Mesenchymal stem cell (in vitro differentiated cells and primary cell): ENCODE results near the gene SNF8.

Source experiments
- DNase-seq: peaks from one replicate; pipeline ENCODE4 v3.0.0-alpha.2; 2013
- H2AFZ ChIP-seq: one replicate; pipeline ENCODE4 v1.6.1; 2013; ENCODE audit warnings: low read depth, mild to moderate bottlenecking, control low read depth, inconsistent platforms, low read length, moderate library complexity
- H2AK5ac ChIP-seq: 2 replicates; pipeline ENCODE4 v1.6.1; 2013; ENCODE audit warnings: low read length, moderate library complexity, mild to moderate bottlenecking, inconsistent platforms; ENCODE audit not compliant: severe bottlenecking
- H2BK120ac ChIP-seq: one replicate; pipeline ENCODE4 v1.6.1; 2013; ENCODE audit warnings: low read depth, mild to moderate bottlenecking, inconsistent platforms, low read length, moderate library complexity
- H2BK12ac ChIP-seq, 2 experiments: one replicate each; pipeline ENCODE4 v1.6.1; 2013; ENCODE audit warnings: inconsistent platforms in 2 of 2, low read length in 2 of 2, mild to moderate bottlenecking in 2 of 2, moderate library complexity in 2 of 2, control low read depth in 1 of 2
- H2BK15ac ChIP-seq: one replicate; pipeline ENCODE4 v1.6.1; 2013; ENCODE audit warnings: mild to moderate bottlenecking, low read depth, inconsistent platforms; ENCODE audit not compliant: poor library complexity, severe bottlenecking
- H2BK5ac ChIP-seq: 2 replicates; pipeline ENCODE4 v1.6.1; 2013; ENCODE audit warnings: low read depth, mild to moderate bottlenecking, low read length, control low read depth, inconsistent platforms; ENCODE audit not compliant: poor library complexity, severe bottlenecking
- H3K14ac ChIP-seq, 2 experiments: one replicate each; pipeline ENCODE4 v1.6.1; 2013; ENCODE audit warnings: inconsistent platforms in 2 of 2, low read length in 2 of 2, control low read depth in 1 of 2, mild to moderate bottlenecking in 1 of 2, moderate library complexity in 1 of 2
- H3K18ac ChIP-seq, 2 experiments: one replicate each; pipeline ENCODE4 v1.6.1; 2013; ENCODE audit warnings: inconsistent platforms in 2 of 2, low read length in 2 of 2, control low read depth in 1 of 2, low read depth in 1 of 2, mild to moderate bottlenecking in 1 of 2
- H3K23ac ChIP-seq, 2 experiments: one replicate each; pipeline ENCODE4 v1.6.1; 2013; ENCODE audit warnings: inconsistent platforms in 2 of 2, low read length in 2 of 2, mild to moderate bottlenecking in 2 of 2, moderate library complexity in 2 of 2, control low read depth in 1 of 2
- H3K27ac ChIP-seq: 2 replicates; pipeline ENCODE4 v1.5.1; 2013; ENCODE audit warnings: mild to moderate bottlenecking, moderate library complexity, low read length, control low read depth, inconsistent platforms; ENCODE audit not compliant: poor library complexity, severe bottlenecking
- H3K27me3 ChIP-seq, 2 experiments: 2 replicates each; pipeline versions ENCODE4 v1.6.1 to v1.7.0; 2013; ENCODE audit warnings: low read length in 2 of 2, mild to moderate bottlenecking in 2 of 2, moderate library complexity in 2 of 2, control low read depth in 1 of 2, inconsistent platforms in 1 of 2; ENCODE audit not compliant: control insufficient read depth in 1 of 2, insufficient read depth in 1 of 2
- H3K36me3 ChIP-seq, 2 experiments: 2 replicates each; pipeline versions ENCODE4 v1.6.1 to v1.7.0; 2013; ENCODE audit warnings: low read length in 2 of 2, control low read depth in 1 of 2, inconsistent platforms in 1 of 2, low read depth in 1 of 2, mild to moderate bottlenecking in 1 of 2; ENCODE audit not compliant: insufficient read depth in 2 of 2, control insufficient read depth in 1 of 2
- H3K4ac ChIP-seq, 2 experiments: one replicate each; pipeline ENCODE4 v1.6.1; 2013; ENCODE audit warnings: inconsistent platforms in 2 of 2, low read length in 2 of 2, mild to moderate bottlenecking in 2 of 2, moderate library complexity in 2 of 2, control low read depth in 1 of 2, low read depth in 1 of 2
- H3K4me1 ChIP-seq: 2 replicates; pipeline ENCODE4 v1.6.1; 2013; ENCODE audit warnings: low read depth, low read length, control low read depth; ENCODE audit not compliant: control insufficient read depth, insufficient read depth
- H3K4me2 ChIP-seq: 2 replicates; pipeline ENCODE4 v1.6.1; 2013; ENCODE audit warnings: low read length, mild to moderate bottlenecking, inconsistent platforms; ENCODE audit not compliant: poor library complexity, severe bottlenecking
- H3K4me3 ChIP-seq, 2 experiments: 2 replicates each; pipeline versions ENCODE4 v1.5.1 to v1.7.0; 2013; ENCODE audit warnings: low read length in 2 of 2, mild to moderate bottlenecking in 2 of 2, control low read depth in 1 of 2, low read depth in 1 of 2; ENCODE audit not compliant: insufficient read depth in 1 of 2
- H3K79me1 ChIP-seq: replicated peaks from 2 replicates; pipeline ENCODE4 v1.6.1; 2013; ENCODE audit warnings: mild to moderate bottlenecking, control low read depth, low read length, inconsistent platforms; ENCODE audit not compliant: poor library complexity, severe bottlenecking
- H3K9ac ChIP-seq: 2 replicates; pipeline ENCODE4 v1.7.0; 2013; ENCODE audit warnings: mild to moderate bottlenecking, low read length, moderate library complexity
- H3K9me3 ChIP-seq: 2 replicates; pipeline ENCODE4 v1.7.0; 2013; ENCODE audit warnings: mild to moderate bottlenecking, low read length; ENCODE audit not compliant: control insufficient read depth
- H4K8ac ChIP-seq: one replicate; pipeline ENCODE4 v1.6.1; 2013; ENCODE audit warnings: inconsistent platforms, mild to moderate bottlenecking, low read length, moderate library complexity
- H4K91ac ChIP-seq: one replicate; pipeline ENCODE4 v1.6.1; 2013; ENCODE audit warnings: mild to moderate bottlenecking, low read length, inconsistent platforms
- WGBS: methylation state at CpG from one replicate; pipeline ENCODE4 v1.1.7; 2013; ENCODE audit warnings: mixed read lengths; 5-methylcytosine and 5-hydroxymethylcytosine counted together

The SNF8 gene

GRCh38 chr17:48929812-48930165 is 14.9 kb downstream of the SNF8 start:
- Histone ChIP-seq H2AK5ac (no peak overlapping the region), H3K79me1 (peaks cover 15% of the 10 kb centered on the region)

DNA sequence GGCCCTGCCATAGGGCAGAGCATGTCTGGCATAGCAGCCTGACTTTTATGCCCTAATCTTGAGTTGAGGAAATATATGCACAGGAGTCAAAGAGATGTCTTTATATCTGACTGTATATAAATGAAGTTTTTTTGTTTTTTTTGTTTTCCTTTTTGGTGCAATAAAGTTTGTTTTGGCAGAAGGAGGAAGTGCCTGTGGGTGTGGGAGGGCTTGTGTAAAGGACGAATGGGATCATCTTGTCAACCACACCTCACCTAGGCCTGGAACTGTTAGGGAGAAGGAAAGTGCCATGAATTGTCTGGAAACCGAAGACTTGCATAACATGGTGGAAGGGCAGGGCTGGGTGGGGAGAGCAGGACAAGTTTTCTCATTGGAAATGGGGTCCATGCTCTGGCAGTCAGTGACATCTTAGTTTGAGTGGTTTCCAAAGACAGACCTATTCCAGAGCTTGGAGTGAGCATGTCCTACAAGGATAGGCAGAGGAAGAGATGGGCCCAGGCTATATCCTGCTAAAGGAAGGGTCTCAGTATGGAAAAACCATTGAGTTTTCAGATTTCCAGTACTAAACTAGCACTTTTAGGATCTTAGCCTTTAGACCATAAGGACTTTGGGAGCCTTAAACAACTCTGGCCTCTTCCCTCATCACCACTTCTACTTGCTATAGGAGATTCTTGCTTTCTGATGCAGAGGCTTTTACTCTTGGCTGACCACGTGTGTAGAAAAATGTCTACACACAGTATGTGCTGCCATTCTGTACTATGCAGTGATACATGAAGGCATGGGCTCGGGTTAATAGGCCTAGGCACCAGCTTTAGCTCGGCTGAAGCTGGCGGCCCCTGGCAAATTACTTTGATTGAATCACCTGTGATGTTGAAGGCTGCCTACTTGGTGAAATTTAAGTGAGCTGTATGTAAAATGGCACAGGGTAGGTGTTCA is 15.5 kb downstream of the SNF8 start:
- Histone ChIP-seq H3K9me3 (no peaks in the 10 kb centered on the region), H3K4me2 (no peak overlapping the region), H2BK120ac (no peak overlapping the region), H3K14ac (no peak overlapping the region), H3K27ac (peak overlapping the region; percentile 22), H4K8ac (no peak overlapping the region), H4K91ac (no peak overlapping the region), H3K4me3 (no peak overlapping the region), H2BK5ac (no peak overlapping the region), H3K79me1 (peaks cover 15% of the 10 kb centered on the region), H3K9ac (no peak overlapping the region), H3K18ac (no peak overlapping the region), H3K4ac (no peak overlapping the region), H2AK5ac (no peak overlapping the region), H2BK12ac (no peak overlapping the region), H3K4me1 (peaks cover 4% of the 10 kb centered on the region), H2AFZ (no peak overlapping the region), H3K23ac (no peak overlapping the region), H3K36me3 (peaks cover 66 to 99% of the 10 kb centered on the region in 2 experiments), H3K27me3 (no peaks in the 10 kb centered on the region), H2BK15ac (no peak overlapping the region)
- 99% methylated on average over 5 of the region's 6 CpGs for WGBS
- no peak for DNase-seq

More at GRCh38 chr17:48929812-48930165, 14.9 kb downstream of the SNF8 start:
- Histone ChIP-seq H3K36me3 (peaks cover 68 to 99% of the 10 kb centered on the region in 2 experiments), H4K91ac (no peak overlapping the region), H2BK5ac (no peak overlapping the region), H3K23ac (no peak overlapping the region), H3K18ac (no peak overlapping the region), H3K27me3 (no peaks in the 10 kb centered on the region), H2AFZ (no peak overlapping the region), H3K4me2 (no peak overlapping the region), H3K4ac (no peak overlapping the region), H3K4me1 (peaks cover 4% of the 10 kb centered on the region), H3K27ac (peak overlapping the region; percentile 22), H3K14ac (no peak overlapping the region), H3K9ac (peak overlapping the region; percentile 21), H2BK15ac (no peak overlapping the region), H3K9me3 (no peaks in the 10 kb centered on the region), H2BK120ac (no peak overlapping the region), H2BK12ac (no peak overlapping the region), H4K8ac (no peak overlapping the region), H3K4me3 (no peak overlapping the region)
- DNase-seq = no peak
- WGBS = no CpG with 5 or more reads among the region's 1 CpG

DNA sequence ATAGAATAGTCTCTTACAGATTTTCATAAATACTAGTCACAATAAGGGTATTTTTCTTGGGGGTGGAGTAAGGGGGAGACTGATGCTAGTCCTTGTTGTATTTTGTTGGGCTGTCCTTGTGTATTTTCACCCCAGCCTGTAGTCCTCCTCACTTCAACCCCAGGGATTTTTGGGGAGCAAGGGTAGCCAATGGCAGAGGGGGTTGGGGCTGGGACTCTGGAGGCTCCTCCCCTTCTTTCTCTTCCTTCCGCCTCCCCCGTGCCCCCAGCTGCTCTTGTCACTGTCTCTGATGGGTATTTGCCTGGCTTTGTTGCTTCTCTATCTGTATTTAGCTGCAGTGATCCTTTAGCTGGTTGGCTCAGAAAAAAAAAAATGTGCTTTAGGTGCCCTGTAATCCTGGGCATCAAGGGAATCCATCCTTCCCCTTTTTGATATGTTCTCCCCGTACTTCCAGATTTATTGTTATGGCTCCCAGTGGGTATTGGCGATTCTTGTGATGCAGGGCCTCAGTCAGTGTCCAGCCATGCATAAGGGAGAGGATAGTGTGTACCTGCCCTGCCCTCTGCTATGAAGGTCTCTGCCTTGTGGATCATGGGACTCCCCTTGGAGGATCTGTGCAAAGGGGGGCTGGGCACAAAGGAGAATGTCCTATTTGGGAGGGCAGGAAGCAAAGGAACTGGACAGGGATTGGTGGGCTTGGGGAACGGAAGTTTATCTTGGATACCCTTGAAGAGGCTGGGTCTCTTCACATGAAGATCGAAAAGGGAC is 16.5 kb downstream of the SNF8 start:
- no peaks in the 10 kb centered on the region for H3K9me3 ChIP-seq
- H2BK5ac ChIP-seq = no peak overlapping the region
- no peak overlapping the region for H3K23ac ChIP-seq
- H3K4ac ChIP-seq = no peak overlapping the region
- no peak overlapping the region for H2BK15ac ChIP-seq
- H2AFZ ChIP-seq = no peak overlapping the region
- peaks cover 15% of the 10 kb centered on the region for H3K79me1 ChIP-seq
- no peak overlapping the region for H3K4me3 ChIP-seq
- WGBS = 94% methylated on average over 2 of the region's 6 CpGs
- peaks cover 69 to 98% of the 10 kb centered on the region in 2 experiments for H3K36me3 ChIP-seq
- no peak overlapping the region for H3K27ac ChIP-seq
- H3K18ac ChIP-seq = no peak overlapping the region
- H3K4me2 ChIP-seq = no peak overlapping the region
- H2BK12ac ChIP-seq = no peak overlapping the region
- no peak overlapping the region for H4K91ac ChIP-seq
- H3K9ac ChIP-seq = no peak overlapping the region
- no peaks in the 10 kb centered on the region for H3K27me3 ChIP-seq
- H3K14ac ChIP-seq = no peak overlapping the region
- H2AK5ac ChIP-seq = no peak overlapping the region
- H3K4me1 ChIP-seq = peaks cover 4% of the 10 kb centered on the region
- no peak for DNase-seq
- H2BK120ac ChIP-seq = no peak overlapping the region
- no peak overlapping the region for H4K8ac ChIP-seq

DNA sequence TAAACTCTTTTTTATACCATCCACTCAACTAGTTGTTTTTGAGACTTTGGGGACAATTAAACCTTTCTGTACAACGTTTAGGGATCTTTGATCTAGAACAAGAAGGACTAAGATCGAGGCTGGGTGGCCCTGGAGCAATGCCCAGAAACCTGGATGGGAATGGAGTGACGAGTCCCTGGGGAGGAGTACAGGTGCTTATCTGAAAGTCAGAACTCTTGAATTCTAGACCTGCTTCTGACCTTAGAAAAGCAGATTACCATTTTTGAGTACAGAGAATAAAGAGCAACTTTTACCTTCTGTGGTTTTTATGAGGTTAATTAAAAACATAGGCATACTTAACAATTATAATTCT is 18.7 kb downstream of the SNF8 start:
- Histone ChIP-seq H2BK12ac (no peak overlapping the region), H3K23ac (no peak overlapping the region), H3K4ac (no peak overlapping the region), H3K79me1 (peaks cover 26% of the 10 kb centered on the region), H3K27ac (no peak overlapping the region), H3K9me3 (no peaks in the 10 kb centered on the region), H4K91ac (no peak overlapping the region), H3K9ac (no peak overlapping the region), H3K4me1 (peaks cover 4% of the 10 kb centered on the region), H2AK5ac (no peak overlapping the region), H4K8ac (no peak overlapping the region), H3K27me3 (no peaks in the 10 kb centered on the region), H3K14ac (no peak overlapping the region), H3K4me2 (no peak overlapping the region), H2AFZ (no peak overlapping the region), H2BK120ac (no peak overlapping the region), H3K36me3 (peaks cover 72 to 98% of the 10 kb centered on the region in 2 experiments), H3K18ac (no peak overlapping the region), H3K4me3 (no peak overlapping the region), H2BK5ac (no peak overlapping the region), H2BK15ac (no peak overlapping the region)
- WGBS = 91% methylated on average over 3 of the region's 3 CpGs
- DNase-seq = no peak
